ENCODE measurements around the gene DNAJB9. TPM values are rescaled to one million over a fixed set of nuclear protein-coding genes. Genes with fewer than 3 reads are reported as not detected.

The DNAJB9 gene
- total and polyA plus RNA-seq, 2 experiments from 2014 or later = 108 to 183 TPM

DNA sequence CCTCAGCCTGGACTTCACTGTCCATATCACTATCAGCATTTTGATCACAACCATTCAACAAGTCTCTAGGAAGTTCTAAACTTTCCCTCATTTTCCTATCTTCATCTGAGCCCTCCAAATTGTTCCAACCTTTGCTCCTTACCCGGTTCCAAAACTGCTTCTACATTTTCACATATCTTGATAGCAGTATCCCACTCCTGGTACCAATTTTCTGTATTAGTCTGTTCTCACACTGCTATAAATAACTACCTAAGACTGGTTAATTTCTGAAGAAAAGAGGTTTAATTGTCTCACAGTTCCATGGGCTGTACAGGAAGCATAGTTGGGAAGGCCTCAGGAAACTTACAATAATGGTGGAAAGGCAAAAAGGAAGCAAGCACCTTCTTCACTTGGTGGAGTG is 12.1 kb upstream of the DNAJB9 start:
- DNase-seq (ENCODE audit: low read depth in 1 of 2, low spot score in 1 of 2) = no peak
- no peak overlapping the region for H3K27ac ChIP-seq
- no peaks in the 10 kb centered on the region for H3K27me3 ChIP-seq
- H3K4me3 ChIP-seq = no peak overlapping the region
- TF ChIP-seq, protein P1, sequence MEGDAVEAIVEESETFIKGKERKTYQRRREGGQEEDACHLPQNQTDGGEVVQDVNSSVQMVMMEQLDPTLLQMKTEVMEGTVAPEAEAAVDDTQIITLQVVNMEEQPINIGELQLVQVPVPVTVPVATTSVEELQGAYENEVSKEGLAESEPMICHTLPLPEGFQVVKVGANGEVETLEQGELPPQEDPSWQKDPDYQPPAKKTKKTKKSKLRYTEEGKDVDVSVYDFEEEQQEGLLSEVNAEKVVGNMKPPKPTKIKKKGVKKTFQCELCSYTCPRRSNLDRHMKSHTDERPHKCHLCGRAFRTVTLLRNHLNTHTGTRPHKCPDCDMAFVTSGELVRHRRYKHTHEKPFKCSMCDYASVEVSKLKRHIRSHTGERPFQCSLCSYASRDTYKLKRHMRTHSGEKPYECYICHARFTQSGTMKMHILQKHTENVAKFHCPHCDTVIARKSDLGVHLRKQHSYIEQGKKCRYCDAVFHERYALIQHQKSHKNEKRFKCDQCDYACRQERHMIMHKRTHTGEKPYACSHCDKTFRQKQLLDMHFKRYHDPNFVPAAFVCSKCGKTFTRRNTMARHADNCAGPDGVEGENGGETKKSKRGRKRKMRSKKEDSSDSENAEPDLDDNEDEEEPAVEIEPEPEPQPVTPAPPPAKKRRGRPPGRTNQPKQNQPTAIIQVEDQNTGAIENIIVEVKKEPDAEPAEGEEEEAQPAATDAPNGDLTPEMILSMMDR (IDR thresholded peaks at IDR 0.05; ENCODE audit: low read depth, low read length) = no peak
- H3K36me3 ChIP-seq = no peaks in the 10 kb centered on the region
- peaks cover 5% of the 10 kb centered on the region for H3K9me3 ChIP-seq (ENCODE audit: low read depth)
- H3K4me1 ChIP-seq (ENCODE audit: low read depth) = no peaks in the 10 kb centered on the region

DNA sequence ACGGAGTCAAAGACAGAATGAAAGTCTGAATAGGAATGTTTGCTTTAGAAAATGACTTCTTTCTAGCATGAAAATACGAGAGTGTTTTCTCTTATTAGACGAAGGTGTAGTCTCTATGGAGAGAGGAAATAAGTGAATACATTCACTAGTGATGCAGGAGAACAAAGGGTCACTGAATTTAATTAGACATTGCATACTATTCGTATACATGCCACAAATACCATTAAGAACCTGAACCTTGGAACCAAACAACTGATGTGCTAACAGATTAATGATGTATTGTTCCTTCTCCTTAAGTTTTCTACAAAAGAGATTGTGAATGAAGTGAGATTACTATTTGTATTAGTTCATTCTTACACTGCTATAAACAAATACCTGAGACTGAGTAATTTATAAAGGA is 10.4 kb upstream of the DNAJB9 start:
- DNase-seq (ENCODE audit: low read depth in 1 of 2, low spot score in 1 of 2) = no peak
- Histone ChIP-seq H3K9me3 (ENCODE audit: low read depth) (peaks cover 5% of the 10 kb centered on the region), H3K27me3 (no peaks in the 10 kb centered on the region), H3K36me3 (peaks cover 1% of the 10 kb centered on the region), H3K27ac (no peak overlapping the region), H3K4me1 (ENCODE audit: low read depth) (no peaks in the 10 kb centered on the region), H3K4me3 (no peak overlapping the region)
- TF ChIP-seq, protein P1 (IDR thresholded peaks at IDR 0.05; ENCODE audit: low read depth, low read length) = no peak

DNA sequence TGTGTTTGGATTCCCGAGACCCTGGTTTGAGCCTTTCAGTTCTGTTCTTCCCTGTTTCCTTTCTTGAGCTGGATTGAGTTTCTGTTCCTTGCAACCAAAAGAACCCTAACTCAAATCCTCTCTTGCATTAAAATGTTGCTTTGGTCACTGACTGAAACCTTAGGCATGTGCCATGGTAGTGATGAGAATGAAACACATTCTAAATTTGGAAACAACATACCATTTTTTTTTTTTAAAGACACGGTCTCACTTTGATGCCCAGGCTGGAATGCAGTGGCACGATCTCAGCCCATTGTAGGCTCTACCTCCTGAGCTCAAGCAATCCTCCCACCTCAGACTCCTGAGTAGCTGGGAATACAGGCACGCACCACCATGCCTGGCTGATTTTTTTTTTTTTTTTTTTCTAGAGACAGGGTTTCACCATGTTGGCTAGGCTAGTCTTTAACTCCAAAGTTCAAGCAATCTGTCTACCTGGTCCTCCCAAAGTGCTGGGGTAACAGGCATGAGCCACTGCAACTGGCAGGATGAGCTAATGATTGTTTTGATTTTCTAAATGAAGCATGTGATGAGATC is 8.5 kb upstream of the DNAJB9 start:
- TF ChIP-seq, protein P1 (IDR thresholded peaks at IDR 0.05; ENCODE audit: low read depth, low read length) = no peak
- H3K27me3 ChIP-seq = no peaks in the 10 kb centered on the region
- no peaks in the 10 kb centered on the region for H3K4me1 ChIP-seq (ENCODE audit: low read depth)
- peaks cover 5% of the 10 kb centered on the region for H3K36me3 ChIP-seq
- DNase-seq (ENCODE audit: low read depth in 1 of 2, low spot score in 1 of 2) = no peak
- H3K9me3 ChIP-seq (ENCODE audit: low read depth) = peaks cover 5% of the 10 kb centered on the region
- H3K4me3 ChIP-seq = no peak overlapping the region
- no peak overlapping the region for H3K27ac ChIP-seq

DNA sequence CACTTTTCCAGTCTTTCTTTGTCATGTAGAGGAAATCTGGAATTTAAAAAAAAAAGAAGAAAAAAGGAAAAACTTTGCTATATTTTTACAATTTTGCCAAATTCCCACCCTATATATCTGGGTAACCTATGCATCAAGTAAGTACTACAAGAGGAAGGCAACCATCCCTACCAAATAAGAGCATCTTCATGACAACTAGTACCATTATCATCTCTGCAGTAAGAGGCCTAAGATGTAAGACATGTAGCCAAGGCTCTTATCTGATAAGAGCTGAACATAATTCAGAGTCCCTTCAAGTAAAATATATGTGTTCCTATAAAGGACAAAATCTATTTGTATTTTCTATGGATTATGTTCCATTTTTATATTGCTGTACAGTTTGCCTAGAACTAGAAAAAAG is 3.7 kb upstream of the DNAJB9 start:
- Histone ChIP-seq H3K4me1 (ENCODE audit: low read depth) (peaks cover 15% of the 10 kb centered on the region), H3K4me3 (no peak overlapping the region), H3K27ac (no peak overlapping the region), H3K36me3 (peaks cover 5% of the 10 kb centered on the region), H3K27me3 (no peaks in the 10 kb centered on the region), H3K9me3 (ENCODE audit: low read depth) (no peaks in the 10 kb centered on the region)
- DNase-seq (ENCODE audit: low read depth in 1 of 2, low spot score in 1 of 2) = no peak
- TF ChIP-seq, protein P1 (IDR thresholded peaks at IDR 0.05; ENCODE audit: low read depth, low read length) = no peak

DNA sequence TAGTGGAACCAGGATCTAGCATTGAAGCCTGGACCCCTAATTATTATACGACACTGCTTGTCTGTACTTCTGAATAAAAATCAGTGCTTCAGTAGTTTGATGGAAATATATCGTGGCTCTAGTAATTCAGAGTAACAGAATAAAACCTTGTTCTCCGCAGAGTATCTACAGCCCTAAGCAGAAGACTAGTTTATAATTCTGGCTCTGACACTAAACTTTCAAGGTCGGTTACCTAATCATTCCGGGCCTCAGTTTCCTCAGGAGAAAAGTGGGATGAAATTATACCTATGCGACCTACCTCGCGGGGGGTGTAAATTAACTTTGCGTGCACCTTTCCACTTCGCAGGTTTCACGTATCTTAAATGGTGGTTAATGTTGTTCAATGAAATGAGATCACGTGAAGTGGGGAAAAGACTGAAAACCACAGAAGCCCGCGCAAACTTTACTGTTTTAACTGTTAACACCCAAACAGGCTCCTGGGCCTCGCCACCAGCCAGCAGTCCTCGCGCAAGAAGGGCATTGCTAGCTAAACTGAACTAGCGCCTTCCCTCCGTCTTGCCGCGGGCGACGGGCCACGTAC is 783 bp upstream of the DNAJB9 start:
- Histone ChIP-seq H3K27ac (peak overlapping the region; percentile 93), H3K4me1 (ENCODE audit: low read depth) (peaks cover 29% of the 10 kb centered on the region), H3K4me3 (peak overlapping the region; percentile 78), H3K9me3 (ENCODE audit: low read depth) (no peaks in the 10 kb centered on the region), H3K27me3 (no peaks in the 10 kb centered on the region), H3K36me3 (peaks cover 23% of the 10 kb centered on the region)
- no peak for DNase-seq (ENCODE audit: low read depth in 1 of 2, low spot score in 1 of 2)
- TF ChIP-seq, protein P1 (IDR thresholded peaks at IDR 0.05; ENCODE audit: low read depth, low read length) = no peak
